ENCODE results near the gene TP53BP1. TPM values are rescaled to one million over a fixed set of nuclear protein-coding genes. Genes with fewer than 3 reads are reported as not detected.

The TP53BP1 gene
- total and polyA plus RNA-seq, 2 donors: 17.5 to 29.8 TPM

GRCh38 chr15:43446344-43446743 lies 46.6 kb downstream of the TP53BP1 start:
- WGBS: 98% methylated on average over 2 of the region's 2 CpGs
- Histone ChIP-seq H3K27me3 (ENCODE audit: control insufficient read depth in 2 of 2, insufficient read depth in 1 of 2, low read length in 1 of 2) (no peaks in the 10 kb centered on the region), H3K4me1 (ENCODE audit: control insufficient read depth in 2 of 2, insufficient read depth in 2 of 2, low read length in 2 of 2) (no peaks in the 10 kb centered on the region), H3K4me3 (ENCODE audit: low read length in 2 of 2) (no peak overlapping the region), H3K27ac (ENCODE audit: low read depth in 1 of 2, low read length in 1 of 2) (no peak overlapping the region), H3K9me3 (ENCODE audit: control insufficient read depth in 2 of 2, insufficient read depth in 1 of 2, low read length in 1 of 2) (no peaks in the 10 kb centered on the region), H3K36me3 (ENCODE audit: control insufficient read depth in 2 of 2, insufficient read depth in 2 of 2, low read length in 1 of 2) (peaks cover 8 to 9% of the 10 kb centered on the region in 2 donors)
- DNase-seq (ENCODE audit: low read depth in 6 of 9, low spot score in 9 of 9): no peak

DNA sequence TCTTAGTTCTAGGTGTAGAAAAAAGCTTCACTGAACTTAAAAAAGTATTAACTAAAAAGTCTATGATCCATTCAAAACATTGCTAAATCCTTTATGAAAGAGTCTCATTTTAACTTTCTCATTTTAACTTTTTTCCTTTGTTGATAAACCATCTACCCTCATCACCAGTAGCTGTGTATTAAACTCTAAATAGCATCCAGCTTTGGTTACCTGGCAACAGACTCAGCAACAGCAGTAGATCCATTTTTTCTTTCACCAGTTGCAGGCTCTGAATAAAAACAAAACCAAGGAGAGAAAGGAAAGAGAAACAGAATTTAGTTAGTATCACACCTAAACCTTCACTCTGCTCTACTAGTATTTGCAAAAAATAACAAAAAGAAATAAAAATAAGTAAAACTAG lies 51.6 kb downstream of the TP53BP1 start:
- H3K4me3 ChIP-seq (ENCODE audit: low read length in 2 of 2): no peak overlapping the region
- no peak overlapping the region for H3K27ac ChIP-seq (ENCODE audit: low read depth in 1 of 2, low read length in 1 of 2)
- H3K9me3 ChIP-seq (ENCODE audit: control insufficient read depth in 2 of 2, insufficient read depth in 1 of 2, low read length in 1 of 2): no peaks in the 10 kb centered on the region
- no peaks in the 10 kb centered on the region for H3K27me3 ChIP-seq (ENCODE audit: control insufficient read depth in 2 of 2, insufficient read depth in 1 of 2, low read length in 1 of 2)
- H3K4me1 ChIP-seq (ENCODE audit: control insufficient read depth in 2 of 2, insufficient read depth in 2 of 2, low read length in 2 of 2): no peaks in the 10 kb centered on the region
- H3K36me3 ChIP-seq (ENCODE audit: control insufficient read depth in 2 of 2, insufficient read depth in 2 of 2, low read length in 1 of 2): peaks cover 15 to 24% of the 10 kb centered on the region in 2 donors
- peak in 1 of 9 donors; percentile 5 for DNase-seq (ENCODE audit: low read depth in 6 of 9, low spot score in 9 of 9)

DNA sequence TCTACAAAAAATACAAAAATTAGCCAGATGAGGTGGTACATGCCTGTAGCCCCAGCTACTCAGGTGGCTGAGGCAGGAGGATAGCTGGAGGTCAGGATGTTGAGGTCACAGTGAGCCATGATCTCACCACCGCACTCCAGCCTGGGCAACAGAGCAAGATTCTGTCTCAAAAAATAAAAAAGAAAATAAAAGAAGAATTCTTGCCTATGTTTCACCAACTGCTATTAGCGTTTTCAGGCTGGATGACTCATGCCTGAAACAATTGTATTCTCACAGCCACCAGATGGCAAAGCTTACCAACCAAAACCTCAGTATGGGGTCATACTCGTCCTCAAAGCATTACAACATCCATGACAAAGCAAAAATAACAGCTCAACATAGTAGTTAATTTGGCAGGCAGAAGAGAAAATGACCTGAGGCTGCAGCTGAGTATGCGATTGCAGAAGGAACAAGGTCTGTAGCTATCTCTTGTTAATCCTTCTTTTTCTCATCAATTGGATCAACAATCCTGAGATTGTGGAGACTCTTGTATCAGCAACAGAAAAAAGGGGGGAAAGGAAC lies 52.2 kb downstream of the TP53BP1 start:
- no peaks in the 10 kb centered on the region for H3K4me1 ChIP-seq (ENCODE audit: control insufficient read depth in 2 of 2, insufficient read depth in 2 of 2, low read length in 2 of 2)
- H3K36me3 ChIP-seq (ENCODE audit: control insufficient read depth in 2 of 2, insufficient read depth in 2 of 2, low read length in 1 of 2): peaks cover 17 to 25% of the 10 kb centered on the region in 2 donors
- H3K27ac ChIP-seq (ENCODE audit: low read depth in 1 of 2, low read length in 1 of 2): no peak overlapping the region
- no peaks in the 10 kb centered on the region for H3K27me3 ChIP-seq (ENCODE audit: control insufficient read depth in 2 of 2, insufficient read depth in 1 of 2, low read length in 1 of 2)
- peak in 6 of 9 donors; percentile 3 to 52 (median 18) for DNase-seq (ENCODE audit: low read depth in 6 of 9, low spot score in 9 of 9)
- no peak overlapping the region for H3K4me3 ChIP-seq (ENCODE audit: low read length in 2 of 2)
- no peaks in the 10 kb centered on the region for H3K9me3 ChIP-seq (ENCODE audit: control insufficient read depth in 2 of 2, insufficient read depth in 1 of 2, low read length in 1 of 2)
- WGBS: 49% methylated on average over 4 of the region's 4 CpGs

GRCh38 chr15:43439268-43439667 lies 53.7 kb downstream of the TP53BP1 start:
- H3K9me3 ChIP-seq (ENCODE audit: control insufficient read depth in 2 of 2, insufficient read depth in 1 of 2, low read length in 1 of 2): no peaks in the 10 kb centered on the region
- WGBS: 94% methylated on average over 3 of the region's 3 CpGs
- peaks cover 3% of the 10 kb centered on the region in 2 donors for H3K4me1 ChIP-seq (ENCODE audit: control insufficient read depth in 2 of 2, insufficient read depth in 2 of 2, low read length in 2 of 2)
- peaks cover 13 to 22% of the 10 kb centered on the region in 2 donors for H3K36me3 ChIP-seq (ENCODE audit: control insufficient read depth in 2 of 2, insufficient read depth in 2 of 2, low read length in 1 of 2)
- DNase-seq (ENCODE audit: low read depth in 6 of 9, low spot score in 9 of 9): no peak
- H3K27ac ChIP-seq (ENCODE audit: low read depth in 1 of 2, low read length in 1 of 2): no peak overlapping the region
- H3K27me3 ChIP-seq (ENCODE audit: control insufficient read depth in 2 of 2, insufficient read depth in 1 of 2, low read length in 1 of 2): no peaks in the 10 kb centered on the region
- H3K4me3 ChIP-seq (ENCODE audit: low read length in 2 of 2): no peak overlapping the region

DNA sequence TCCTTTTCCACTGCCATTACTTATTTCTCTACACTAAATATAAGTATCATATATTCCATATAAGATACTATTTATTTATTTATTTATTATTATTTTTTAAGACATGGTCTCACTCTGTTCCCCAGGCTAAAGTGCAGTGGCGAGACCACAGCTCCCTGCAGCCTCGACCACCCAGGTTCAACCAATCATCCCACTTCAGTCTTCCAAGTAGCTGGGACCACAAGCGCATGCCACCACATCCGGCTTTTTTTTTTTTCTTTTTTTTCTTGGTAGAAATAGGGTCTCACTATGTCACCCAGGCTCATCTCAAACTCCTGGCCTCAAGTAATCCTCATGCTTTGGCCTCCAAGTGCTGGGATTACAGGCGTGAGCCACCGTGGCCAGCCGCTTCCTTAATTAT lies 56.6 kb downstream of the TP53BP1 start:
- H3K36me3 ChIP-seq (ENCODE audit: control insufficient read depth in 2 of 2, insufficient read depth in 2 of 2, low read length in 1 of 2): peaks cover 28 to 31% of the 10 kb centered on the region in 2 donors
- no peaks in the 10 kb centered on the region for H3K9me3 ChIP-seq (ENCODE audit: control insufficient read depth in 2 of 2, insufficient read depth in 1 of 2, low read length in 1 of 2)
- H3K27me3 ChIP-seq (ENCODE audit: control insufficient read depth in 2 of 2, insufficient read depth in 1 of 2, low read length in 1 of 2): no peaks in the 10 kb centered on the region
- DNase-seq (ENCODE audit: low read depth in 6 of 9, low spot score in 9 of 9): no peak
- WGBS: 97% methylated on average over 7 of the region's 7 CpGs
- H3K27ac ChIP-seq (ENCODE audit: low read depth in 1 of 2, low read length in 1 of 2): no peak overlapping the region
- H3K4me3 ChIP-seq (ENCODE audit: low read length in 2 of 2): no peak overlapping the region
- H3K4me1 ChIP-seq (ENCODE audit: control insufficient read depth in 2 of 2, insufficient read depth in 2 of 2, low read length in 2 of 2): peaks cover 3 to 4% of the 10 kb centered on the region in 2 donors

DNA sequence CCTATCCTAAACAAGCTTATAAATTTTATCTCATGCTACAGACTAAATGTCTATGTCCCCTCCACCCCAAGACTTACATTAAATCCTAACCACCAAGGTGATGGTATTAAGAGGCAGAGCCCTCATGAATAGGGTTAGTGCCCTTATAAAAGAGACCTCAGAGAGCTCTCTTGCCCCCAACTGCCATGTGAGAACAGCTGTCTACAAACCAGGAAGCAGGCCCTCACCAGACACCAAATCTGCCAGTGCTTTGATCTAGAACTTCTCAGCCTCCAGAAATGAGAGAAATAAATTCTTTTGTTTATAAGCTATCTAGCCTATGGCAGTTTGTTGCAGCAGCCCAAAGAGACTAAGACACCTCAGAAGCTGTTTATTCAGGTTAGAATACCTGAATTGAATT lies 58.5 kb downstream of the TP53BP1 start:
- peaks cover 3 to 4% of the 10 kb centered on the region in 2 donors for H3K4me1 ChIP-seq (ENCODE audit: control insufficient read depth in 2 of 2, insufficient read depth in 2 of 2, low read length in 2 of 2)
- no peak overlapping the region for H3K4me3 ChIP-seq (ENCODE audit: low read length in 2 of 2)
- H3K27ac ChIP-seq (ENCODE audit: low read depth in 1 of 2, low read length in 1 of 2): peak overlapping the region; percentile 65 to 67
- peaks cover 26 to 34% of the 10 kb centered on the region in 2 donors for H3K36me3 ChIP-seq (ENCODE audit: control insufficient read depth in 2 of 2, insufficient read depth in 2 of 2, low read length in 1 of 2)
- no peaks in the 10 kb centered on the region for H3K27me3 ChIP-seq (ENCODE audit: control insufficient read depth in 2 of 2, insufficient read depth in 1 of 2, low read length in 1 of 2)
- H3K9me3 ChIP-seq (ENCODE audit: control insufficient read depth in 2 of 2, insufficient read depth in 1 of 2, low read length in 1 of 2): no peaks in the 10 kb centered on the region
- peak in 5 of 9 donors; percentile 16 to 59 (median 24) for DNase-seq (ENCODE audit: low read depth in 6 of 9, low spot score in 9 of 9)

DNA sequence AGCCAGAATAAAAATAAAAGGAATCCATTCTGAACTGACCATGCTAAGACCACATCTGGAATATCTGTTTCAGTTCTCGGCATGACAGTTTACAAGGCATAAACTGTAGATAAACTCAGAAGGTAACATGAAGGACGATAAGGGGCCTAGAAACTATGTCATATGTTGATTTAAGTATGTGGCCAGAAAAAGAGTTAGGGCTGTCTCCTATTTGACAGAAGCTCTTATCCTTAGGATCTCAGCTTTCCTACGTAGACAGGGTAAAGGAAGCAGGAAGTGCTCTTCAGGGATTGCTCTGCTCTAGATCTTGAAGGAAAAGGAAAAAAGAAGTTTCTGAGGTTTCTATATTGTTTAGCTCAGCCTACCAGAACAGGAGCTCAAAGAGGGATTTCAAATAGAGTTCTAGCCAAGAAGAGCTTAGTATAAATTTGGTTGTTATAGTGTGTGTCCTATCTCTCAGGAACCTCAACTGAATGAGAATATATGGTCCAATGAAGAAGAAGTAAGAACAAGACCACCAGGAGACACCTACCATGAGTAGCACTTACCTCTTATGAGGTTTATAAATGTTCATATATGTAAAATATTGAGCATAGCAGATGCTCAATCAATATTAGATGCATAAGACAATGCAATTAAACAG lies 59.2 kb downstream of the TP53BP1 start:
- no peak overlapping the region for H3K27ac ChIP-seq (ENCODE audit: low read depth in 1 of 2, low read length in 1 of 2)
- DNase-seq (ENCODE audit: low read depth in 6 of 9, low spot score in 9 of 9): no peak
- H3K36me3 ChIP-seq (ENCODE audit: control insufficient read depth in 2 of 2, insufficient read depth in 2 of 2, low read length in 1 of 2): peaks cover 26 to 34% of the 10 kb centered on the region in 2 donors
- peaks cover 3 to 4% of the 10 kb centered on the region in 2 donors for H3K4me1 ChIP-seq (ENCODE audit: control insufficient read depth in 2 of 2, insufficient read depth in 2 of 2, low read length in 2 of 2)
- H3K9me3 ChIP-seq (ENCODE audit: control insufficient read depth in 2 of 2, insufficient read depth in 1 of 2, low read length in 1 of 2): no peaks in the 10 kb centered on the region
- 95% methylated on average over 3 of the region's 3 CpGs for WGBS
- H3K27me3 ChIP-seq (ENCODE audit: control insufficient read depth in 2 of 2, insufficient read depth in 1 of 2, low read length in 1 of 2): no peaks in the 10 kb centered on the region
- H3K4me3 ChIP-seq (ENCODE audit: low read length in 2 of 2): no peak overlapping the region

- Histone ChIP-seq H3K4me3 (ENCODE audit: low read length in 2 of 2) (no peak overlapping the region), H3K27ac (ENCODE audit: low read depth in 1 of 2, low read length in 1 of 2) (no peak overlapping the region), H3K9me3 (ENCODE audit: control insufficient read depth in 2 of 2, insufficient read depth in 1 of 2, low read length in 1 of 2) (no peaks in the 10 kb centered on the region), H3K4me1 (ENCODE audit: control insufficient read depth in 2 of 2, insufficient read depth in 2 of 2, low read length in 2 of 2) (peaks cover 3 to 4% of the 10 kb centered on the region in 2 donors), H3K27me3 (ENCODE audit: control insufficient read depth in 2 of 2, insufficient read depth in 1 of 2, low read length in 1 of 2) (no peaks in the 10 kb centered on the region), H3K36me3 (ENCODE audit: control insufficient read depth in 2 of 2, insufficient read depth in 2 of 2, low read length in 1 of 2) (peaks cover 26 to 33% of the 10 kb centered on the region in 2 donors)
- WGBS: 98% methylated on average over 4 of the region's 4 CpGs
- DNase-seq (ENCODE audit: low read depth in 6 of 9, low spot score in 9 of 9): no peak
Observed at GRCh38 chr15:43433165-43433564, 59.8 kb downstream of the TP53BP1 start.

GRCh38 chr15:43429687-43430086 lies 63.3 kb downstream of the TP53BP1 start:
- no peak overlapping the region for H3K27ac ChIP-seq (ENCODE audit: low read depth in 1 of 2, low read length in 1 of 2)
- H3K4me3 ChIP-seq (ENCODE audit: low read length in 2 of 2): no peak overlapping the region
- H3K36me3 ChIP-seq (ENCODE audit: control insufficient read depth in 2 of 2, insufficient read depth in 2 of 2, low read length in 1 of 2): peaks cover 31 to 35% of the 10 kb centered on the region in 2 donors
- H3K9me3 ChIP-seq (ENCODE audit: control insufficient read depth in 2 of 2, insufficient read depth in 1 of 2, low read length in 1 of 2): no peaks in the 10 kb centered on the region
- H3K27me3 ChIP-seq (ENCODE audit: control insufficient read depth in 2 of 2, insufficient read depth in 1 of 2, low read length in 1 of 2): no peaks in the 10 kb centered on the region
- 63% methylated on average over 3 of the region's 3 CpGs for WGBS
- peaks cover under 1 to 4% of the 10 kb centered on the region in 2 donors for H3K4me1 ChIP-seq (ENCODE audit: control insufficient read depth in 2 of 2, insufficient read depth in 2 of 2, low read length in 2 of 2)
- no peak for DNase-seq (ENCODE audit: low read depth in 6 of 9, low spot score in 9 of 9)
